Left renal pelvis (tissue), 4 donors: Measurements from ENCODE around the gene ZNF644. TPM values are rescaled to one million over a fixed set of nuclear protein-coding genes. Genes with fewer than 3 reads are reported as not detected.
"Not testable (repeated sequence)": the region's sequence is repeated elsewhere in the genome, so short reads cannot be mapped to it uniquely, and the experiment has no call there.

Source experiments
- DNase-seq, 4 donors: peaks; one replicate each; pipeline ENCODE4 v3.0.0-alpha.2; 2013; ENCODE audit warnings: low read depth in 4 of 4, low spot score in 3 of 4
- polyA plus RNA-seq, 4 donors: library from polyadenylated mRNA; unstranded; fragments of 120-200 nt; gene quantifications; one replicate each; pipeline ENCODE4 v1.2.1, GENCODE V29; 2013; ENCODE audit not compliant: insufficient read length in 4 of 4

ZNF644 gene
- 10 to 100 TPM; 56.0 to 92.6 (median 65.2) TPM for polyA plus RNA-seq

DNA sequence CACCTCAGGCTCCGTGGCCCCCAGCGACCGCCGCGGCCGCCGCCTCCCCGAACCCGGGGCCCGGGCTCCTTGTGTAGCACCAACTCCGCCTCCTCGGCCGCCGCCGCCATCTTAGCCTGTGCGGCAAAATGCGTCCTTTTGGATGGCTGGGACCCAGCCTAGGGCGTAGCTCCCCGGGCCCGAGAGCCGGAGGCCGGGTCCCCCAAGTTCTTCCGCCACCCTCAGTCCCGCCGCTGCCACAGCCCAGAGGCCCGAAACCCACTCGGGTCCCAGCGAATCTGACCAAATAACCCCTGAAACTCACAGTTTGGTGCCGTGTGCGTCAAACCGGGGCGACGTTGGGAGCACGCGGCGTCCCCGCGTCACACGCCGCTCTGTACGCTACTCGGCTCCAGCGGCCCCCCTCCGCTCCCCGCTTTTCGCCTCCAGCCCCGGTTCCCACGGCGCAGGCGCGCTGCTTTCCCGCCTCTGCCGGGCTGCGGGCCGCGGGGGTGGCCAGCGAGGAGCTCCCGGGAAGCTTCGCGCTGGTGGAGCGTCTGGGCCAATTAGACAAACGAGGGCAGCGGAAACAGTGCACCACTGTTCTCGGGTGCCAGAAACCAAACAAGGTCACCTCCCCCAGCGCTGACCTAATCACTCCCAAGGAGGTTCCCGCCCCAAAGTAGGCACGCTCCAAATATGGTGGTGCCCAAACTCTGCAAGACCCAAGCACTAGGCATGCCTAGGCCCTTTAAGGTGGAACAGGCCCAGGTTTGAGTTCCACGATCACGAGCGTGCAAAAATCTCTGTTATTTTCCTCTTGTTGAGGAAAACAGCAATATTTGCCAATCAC lies at the start of gene ZNF644:
ZNF644 (minus strand) TSS at position 350 of the 832 bp plus-strand sequence. CDS start 39,682 bp downstream, outside the sequence.
- DNase-seq = peak; percentile 76 to 77 (median 76)

DNA sequence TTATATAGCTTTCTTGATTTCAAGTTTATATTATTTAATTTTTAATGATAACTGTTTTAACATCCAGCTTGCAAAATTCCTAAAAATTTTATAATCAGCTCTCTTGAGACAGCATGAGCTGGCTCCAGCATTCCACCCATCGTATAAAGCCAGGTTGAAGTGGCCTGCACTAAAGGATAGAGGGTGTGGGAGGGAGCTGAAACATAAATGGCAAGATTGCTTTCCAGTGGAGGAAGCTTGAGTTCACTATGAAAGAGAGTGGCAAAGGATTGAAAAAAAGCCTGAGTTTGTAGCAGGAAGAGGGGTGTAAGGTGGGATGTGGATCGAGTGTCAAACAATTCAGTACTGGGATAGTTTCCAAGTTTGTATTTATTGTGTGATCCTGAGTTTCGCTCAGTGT lies 48.5 kb upstream of the ZNF644 start:
- DNase-seq = no peak

DNA sequence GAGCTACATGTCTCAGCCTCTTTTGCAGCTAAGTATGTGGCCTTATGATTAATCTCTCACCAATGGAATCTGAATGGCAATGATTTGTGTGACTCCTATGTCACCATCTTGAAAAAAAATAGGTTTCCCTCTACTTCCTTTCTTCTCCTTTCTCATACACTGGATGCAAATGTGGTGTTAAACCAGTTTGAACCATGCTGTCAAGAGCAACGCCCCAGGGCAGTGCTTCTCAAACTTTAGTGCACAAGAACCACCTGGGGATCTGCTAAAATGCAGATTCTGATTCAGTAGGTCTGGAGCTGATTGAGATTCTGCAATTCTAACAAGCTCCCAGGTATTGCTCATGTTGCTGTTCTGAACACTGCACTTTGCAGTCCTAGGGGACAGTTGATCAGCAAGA lies 44.7 kb upstream of the ZNF644 start:
- no peak for DNase-seq

DNA sequence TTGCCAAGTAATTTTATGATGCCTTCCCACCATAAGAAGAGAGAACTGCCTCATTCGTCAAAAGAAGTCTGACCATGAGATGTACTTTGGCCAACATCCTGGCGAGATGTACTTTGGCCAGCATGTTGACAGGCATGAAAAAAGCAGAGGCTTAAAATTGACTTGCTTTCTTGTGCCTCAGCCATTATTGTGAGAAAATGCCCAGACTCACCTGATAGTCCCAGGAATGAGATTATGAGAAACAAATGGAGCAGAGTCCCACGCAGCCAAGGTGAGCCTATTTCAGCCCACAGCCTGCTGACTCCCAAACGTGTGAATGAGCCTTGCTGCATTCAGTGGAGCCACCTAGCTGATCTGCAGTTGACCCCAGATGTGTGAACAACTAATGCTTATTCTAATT lies 43.5 kb upstream of the ZNF644 start:
- no peak for DNase-seq

DNA sequence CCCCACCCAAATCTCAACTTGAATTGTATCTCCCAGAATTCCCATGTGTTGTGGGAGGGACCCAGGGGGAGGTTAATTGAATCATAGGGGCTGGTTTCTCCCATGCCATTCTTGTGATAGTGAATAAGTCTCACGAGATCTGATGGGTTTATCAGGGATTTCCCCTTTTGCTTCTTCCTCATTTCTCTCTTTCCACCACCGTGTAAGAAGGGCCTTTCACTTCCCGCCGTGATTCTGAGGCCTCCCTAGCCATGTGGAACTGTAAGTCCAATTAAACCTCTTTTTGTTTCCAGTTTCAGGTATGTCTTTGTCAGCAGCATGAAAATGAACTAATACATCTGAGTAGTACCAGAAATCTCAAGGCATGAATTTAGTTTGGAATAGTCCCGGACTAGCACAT lies 41.6 kb upstream of the ZNF644 start:
- DNase-seq = not testable (repeated sequence)

DNA sequence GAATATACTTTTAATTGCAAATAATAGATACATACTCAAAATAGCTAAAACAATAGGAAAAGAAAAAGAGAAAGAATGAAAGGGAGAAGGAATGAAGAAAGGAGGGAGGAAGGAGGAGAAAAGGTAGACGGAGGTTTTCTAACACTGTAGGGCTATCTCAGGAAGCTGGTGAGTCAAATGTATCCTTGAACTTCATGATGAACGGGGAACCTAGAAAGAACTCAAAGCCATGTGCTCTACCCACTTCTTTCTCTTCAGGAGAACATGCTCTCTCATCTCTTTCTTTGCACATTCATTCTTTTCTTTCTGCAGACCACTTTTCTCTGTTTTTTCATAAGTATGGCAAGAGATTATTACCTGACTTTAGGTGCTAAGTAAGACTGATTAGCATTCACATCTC lies 37.3 kb upstream of the ZNF644 start:
- DNase-seq = no peak

DNA sequence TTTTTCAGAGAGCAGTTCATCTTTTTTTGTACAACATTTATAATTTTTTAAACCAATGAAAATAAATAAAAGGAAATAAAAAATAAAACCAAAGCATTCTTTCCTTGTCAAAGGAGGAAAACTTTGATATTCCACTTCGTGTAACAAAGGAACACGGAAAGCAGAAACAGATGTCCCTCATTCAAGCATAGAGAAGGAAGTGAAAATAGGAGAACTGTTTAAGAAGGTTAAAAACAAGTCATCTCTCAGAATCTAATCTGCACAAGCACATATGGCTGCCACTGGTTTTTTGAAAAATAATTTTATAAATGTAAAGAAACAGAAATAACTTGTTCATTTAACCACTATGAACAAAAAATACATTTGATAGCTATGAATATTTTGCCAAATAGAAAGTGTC lies 35.9 kb upstream of the ZNF644 start:
- DNase-seq = no peak

DNA sequence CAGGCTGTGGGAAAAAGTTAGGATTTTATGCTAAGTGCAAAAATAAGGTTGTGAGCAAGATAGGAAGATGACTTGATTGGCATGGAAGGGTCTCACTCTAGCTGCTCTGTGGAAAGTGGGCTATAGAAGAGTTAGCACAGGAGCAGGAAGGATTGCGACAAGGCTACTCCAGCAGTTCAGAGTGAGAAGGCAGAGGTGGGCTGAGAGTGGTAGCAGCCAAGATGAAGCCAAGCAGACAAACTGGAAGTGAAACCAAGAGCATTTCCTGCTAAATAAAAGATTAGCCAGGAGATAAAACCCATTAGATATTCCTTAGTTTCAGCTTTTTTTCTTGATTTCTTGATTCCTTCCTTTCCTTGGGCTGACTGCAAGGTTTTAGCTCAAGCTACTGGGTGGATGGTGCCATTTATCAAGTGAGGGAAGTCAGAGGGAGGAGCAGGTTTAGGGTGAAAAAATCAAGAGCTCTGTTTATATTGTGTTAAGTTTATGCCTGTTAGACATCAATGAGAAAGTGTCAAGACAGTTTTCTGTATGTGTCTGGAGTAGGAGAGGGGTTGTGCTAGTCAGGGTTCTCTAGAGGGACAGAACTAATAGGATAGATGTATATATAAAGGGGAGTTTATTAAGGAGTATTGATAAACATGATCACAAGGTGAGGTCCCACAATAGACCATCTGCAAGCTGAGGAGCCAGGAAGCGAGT lies 33.1 kb upstream of the ZNF644 start:
- DNase-seq = no peak

DNA sequence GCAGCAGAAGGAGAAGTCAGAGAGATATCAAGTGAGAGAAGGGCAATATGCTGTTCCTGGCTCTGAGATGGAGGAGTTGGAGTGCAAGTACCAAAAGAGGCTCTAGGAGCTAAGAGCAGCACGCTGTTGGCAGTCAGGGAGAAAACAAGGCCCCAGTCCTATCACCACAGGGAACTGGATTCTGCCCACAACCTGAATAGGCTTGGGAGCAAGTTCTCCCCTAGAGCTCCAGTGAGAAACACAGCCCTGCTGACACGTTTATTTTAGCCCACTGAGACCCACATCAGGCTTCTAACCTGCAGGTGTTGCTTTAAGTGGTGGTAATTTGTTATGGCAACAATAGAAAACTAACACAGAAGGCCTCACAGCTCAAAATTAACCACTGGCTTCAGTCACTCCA lies 31.8 kb upstream of the ZNF644 start:
- DNase-seq = no peak

DNA sequence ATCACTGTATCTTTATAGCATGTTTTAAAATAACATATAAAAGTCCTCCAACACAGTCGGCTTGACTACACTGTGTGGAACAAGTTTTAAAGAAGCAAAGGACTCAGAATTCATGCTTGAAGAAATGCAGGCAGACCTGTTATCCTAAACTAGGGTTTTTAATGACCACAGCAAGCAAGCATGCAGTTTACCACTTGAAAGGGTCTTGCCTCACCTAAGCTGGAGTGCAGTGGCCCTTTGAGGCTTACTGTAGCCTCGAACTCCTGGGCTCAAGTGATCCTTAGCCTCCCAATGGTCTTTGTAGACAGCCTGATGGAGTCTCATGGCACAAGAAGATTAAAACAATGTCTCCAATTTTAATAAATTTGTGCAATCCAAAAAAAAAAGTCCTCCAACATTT lies 27.7 kb upstream of the ZNF644 start:
- DNase-seq = not testable (repeated sequence)

DNA sequence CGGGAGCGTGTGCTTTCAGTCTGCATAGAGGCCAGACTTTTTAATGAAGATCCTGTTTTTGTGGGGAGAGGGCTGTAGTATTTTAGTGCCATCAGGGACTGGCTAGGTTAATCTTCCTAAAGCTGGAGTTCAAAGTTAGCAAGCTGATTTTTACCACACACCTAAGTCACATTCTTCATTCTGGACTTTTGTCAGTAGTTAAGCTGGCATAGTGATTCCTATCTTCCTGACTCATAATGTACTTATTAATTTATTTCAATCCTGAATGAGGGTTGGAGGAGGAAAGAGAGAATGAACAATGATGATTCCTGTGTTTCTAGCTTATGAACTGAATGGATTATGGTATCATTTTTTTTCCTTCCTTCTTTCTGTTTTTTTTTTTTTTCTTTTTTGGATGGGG lies 24.9 kb upstream of the ZNF644 start:
- DNase-seq = no peak

DNA sequence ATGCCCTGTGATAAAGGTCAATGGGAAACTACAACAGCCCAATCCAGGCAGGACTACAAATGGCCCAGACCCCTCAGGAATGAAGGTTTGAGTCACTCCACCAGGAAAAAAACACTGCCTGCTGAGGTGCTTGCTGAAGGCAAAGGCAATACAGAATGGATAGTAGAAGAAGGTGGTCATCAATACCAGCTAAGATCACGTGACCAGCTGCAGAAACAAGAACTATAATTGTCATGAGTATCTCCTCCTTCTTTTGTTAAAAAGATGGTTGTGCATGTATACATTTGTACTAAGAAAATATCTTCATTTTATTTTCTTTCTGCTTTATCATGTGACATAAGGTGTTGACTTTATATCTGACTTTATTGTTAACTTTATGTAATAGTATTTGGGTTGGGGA lies 23.4 kb upstream of the ZNF644 start:
- no peak for DNase-seq

DNA sequence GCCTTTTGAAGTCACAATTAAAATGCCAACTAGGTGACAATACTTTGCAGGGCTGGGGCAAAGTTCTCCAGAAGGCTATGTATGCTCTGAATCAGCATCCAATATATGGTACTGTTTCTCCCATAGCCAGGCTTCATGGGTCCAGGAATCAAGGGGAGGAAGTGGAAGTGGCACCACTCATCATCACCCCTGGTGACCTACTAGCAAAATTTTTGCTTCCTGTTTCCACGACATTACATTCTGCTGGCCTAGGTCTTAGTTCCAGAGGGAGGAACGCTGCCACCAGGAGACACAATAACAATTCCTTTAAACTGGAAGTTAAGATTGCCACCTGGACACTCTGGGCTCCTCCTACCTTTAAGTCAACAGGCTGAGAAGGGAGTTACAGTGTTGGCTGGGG lies 22.9 kb upstream of the ZNF644 start:
- not testable (repeated sequence) for DNase-seq

DNA sequence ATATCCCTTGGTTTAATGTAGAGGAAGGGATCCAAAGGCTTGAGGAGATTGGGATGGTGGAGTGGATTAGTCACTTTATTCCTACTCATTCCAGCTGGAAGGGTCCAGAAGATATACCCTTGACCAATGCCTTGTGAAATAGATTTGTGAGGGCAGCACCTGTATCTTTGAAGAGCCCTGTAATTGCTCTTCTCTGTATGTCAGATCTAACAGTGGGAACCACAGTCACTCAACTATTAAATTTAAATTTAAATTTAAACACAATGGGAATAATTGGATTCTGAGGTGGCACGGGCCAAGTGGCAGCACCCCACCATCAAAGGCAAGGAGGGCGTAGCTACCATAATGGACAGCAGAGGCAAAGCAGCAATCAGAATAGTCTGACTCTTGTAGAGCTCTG lies 20.5 kb upstream of the ZNF644 start:
- DNase-seq = not testable (repeated sequence)

DNA sequence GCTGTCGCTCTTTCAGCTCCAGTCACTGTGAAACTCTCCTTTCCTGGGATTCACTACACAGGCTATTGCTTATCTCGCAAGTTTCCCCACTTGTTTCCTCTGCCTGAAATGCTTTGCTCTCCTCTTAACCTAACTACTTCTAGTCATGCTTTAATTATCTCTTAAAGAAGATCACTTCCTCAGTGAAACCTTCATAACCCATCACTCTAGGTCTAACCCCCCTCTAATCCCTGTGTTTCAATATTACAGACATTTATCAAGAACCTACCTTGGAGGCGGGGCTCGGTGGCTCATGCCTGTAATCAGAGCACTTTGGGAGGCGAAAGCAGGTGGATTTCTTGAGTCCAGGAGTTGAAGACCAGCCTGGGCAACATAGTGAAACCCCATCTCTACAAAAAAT lies 16.7 kb upstream of the ZNF644 start:
- DNase-seq = no peak

DNA sequence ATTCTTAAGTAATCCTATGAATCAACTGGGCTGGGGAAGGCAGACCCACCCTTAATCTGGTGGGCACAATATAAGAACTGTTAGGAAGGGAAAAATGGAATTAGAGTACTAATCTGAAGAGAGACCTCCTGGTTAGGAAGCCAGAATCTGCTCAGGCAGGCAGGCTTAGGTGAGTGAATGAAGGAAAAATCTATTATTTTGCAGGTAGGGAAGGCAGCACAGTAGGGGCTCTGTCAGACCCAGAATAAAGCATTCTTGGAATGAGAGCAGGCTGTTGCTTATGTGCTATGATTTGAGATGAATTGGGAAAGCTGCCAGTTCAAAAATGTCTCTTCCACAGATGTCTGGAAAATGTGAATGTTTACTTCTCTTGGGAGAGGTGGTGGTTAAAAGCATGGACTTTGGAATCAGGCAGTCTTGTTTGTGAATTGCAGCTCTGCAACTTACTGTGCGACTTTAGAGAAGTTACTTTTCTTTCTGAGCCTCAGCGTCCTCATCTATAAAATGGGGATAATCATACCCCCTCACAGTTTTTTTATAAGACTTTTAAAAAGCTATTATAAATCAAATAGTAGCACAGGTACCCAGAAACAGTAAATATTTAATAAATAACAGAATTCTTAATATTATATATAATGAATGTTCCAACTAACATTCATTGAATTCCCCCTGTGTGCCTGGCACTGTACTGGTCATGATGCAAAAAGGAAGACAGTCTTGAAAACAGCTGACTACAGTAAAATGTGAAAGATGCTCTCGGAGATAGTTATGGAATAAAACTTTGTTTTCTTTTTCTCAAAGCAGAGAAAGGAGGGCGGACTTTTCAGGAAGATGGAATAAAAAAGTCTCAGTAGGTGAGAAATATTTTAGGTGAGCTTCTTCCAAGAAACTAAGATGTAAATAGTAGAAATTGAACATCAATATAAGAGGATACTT lies 15.3 kb upstream of the ZNF644 start:
- no peak for DNase-seq

DNA sequence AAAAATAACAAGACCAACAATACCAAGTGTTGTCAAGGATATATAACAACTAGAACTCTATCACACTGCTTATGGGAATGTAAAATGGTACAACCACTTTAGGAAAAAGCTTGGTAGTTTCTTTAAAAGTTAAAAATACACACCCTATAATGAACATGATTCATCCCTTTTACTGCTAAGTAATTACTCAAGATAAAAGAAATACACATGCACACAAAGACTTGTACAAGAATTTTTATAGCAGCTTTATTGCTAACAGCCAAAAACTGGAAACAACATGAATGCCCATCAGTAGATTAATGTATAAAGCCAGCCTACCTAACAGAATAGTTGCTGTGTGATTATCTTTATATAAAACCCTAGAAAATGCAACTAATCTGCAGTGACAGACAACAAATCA lies 10.5 kb upstream of the ZNF644 start:
- DNase-seq = no peak

DNA sequence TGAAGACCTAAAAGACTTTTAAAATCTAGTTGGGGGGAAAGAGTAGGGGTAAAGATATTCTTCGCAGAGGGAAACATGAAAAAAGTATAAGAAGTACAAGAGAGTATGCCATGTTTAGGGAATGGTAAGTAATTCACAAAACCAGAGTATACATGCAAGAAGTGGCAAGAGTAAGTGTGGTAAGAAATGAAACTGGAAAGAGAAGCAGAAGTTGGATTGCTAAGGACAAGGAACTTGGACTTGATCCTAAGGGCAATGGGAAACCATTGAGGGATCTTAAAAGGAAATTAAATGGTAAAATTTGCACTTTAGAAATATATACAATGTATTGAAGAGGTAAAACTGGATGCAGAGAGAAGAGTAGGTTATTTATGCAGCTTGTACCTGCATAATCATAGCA lies 9.2 kb upstream of the ZNF644 start:
- DNase-seq = no peak

DNA sequence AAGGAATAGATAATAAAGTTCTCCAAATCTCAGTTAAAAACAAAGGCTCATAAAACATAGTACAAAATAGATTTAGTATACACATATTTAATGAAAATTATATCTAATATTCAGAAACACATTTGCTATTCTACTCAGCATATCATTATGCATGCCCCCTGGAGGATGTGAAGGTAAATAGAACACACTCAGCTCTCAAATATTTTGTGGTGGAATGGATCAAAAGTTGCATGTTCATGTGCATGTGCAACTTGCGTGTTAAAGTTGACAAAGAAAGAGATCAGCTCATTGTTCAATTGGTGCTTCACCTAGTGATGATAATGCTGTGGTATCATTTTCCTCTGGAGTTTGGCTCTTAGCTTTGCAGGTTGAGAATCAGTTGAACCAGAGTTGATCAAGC lies 4.9 kb upstream of the ZNF644 start:
- DNase-seq = no peak

DNA sequence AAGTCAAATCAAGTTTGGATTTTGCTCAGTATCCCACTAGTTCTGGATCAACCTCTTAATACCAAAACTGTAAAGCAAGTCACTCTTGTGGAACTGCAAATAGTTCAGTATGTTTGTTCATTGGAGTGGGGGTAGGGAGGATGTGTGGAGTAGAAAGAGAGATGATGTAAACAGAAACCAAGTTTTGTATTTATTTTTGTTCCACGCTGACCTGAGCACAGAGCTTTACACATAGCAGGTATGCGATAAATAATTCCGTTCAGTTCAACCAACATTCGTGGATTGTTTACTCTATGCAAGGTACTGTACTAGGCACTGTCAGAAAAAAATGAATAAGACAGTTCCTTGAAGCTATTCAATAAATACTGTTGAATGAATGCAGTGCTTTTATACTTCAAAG lies 4.5 kb upstream of the ZNF644 start:
- DNase-seq = no peak
